Measurements from ENCODE around the gene UBE2E2. TPM values are rescaled to one million over a fixed set of nuclear protein-coding genes. Genes with fewer than 3 reads are reported as not detected.

The UBE2E2 gene
- total RNA-seq, 2 experiments from 2014 or later, result 0.55 to 1.3 TPM

GRCh38 chr3:23389686-23390085 lies 186.6 kb downstream of the UBE2E2 start:
- H3K4me3 Mint-ChIP-seq, result no peak overlapping the region
- CTCF ChIA-PET, result interaction anchor here (0.6 kb wide), 1 partner anchor 112 kb away, joined by 3 read pairs; no protein-coding TSS in a partner anchor
- H3K36me3 Mint-ChIP-seq (ENCODE audit: low read depth), result no peaks in the 10 kb centered on the region
- H3K9me3 Mint-ChIP-seq, result no peaks in the 10 kb centered on the region
- no peak overlapping the region for H3K27ac Mint-ChIP-seq
- POLR2A ChIA-PET, result no interaction called here
- no peak for DNase-seq
- no peaks in the 10 kb centered on the region for H3K4me1 Mint-ChIP-seq
- H3K27me3 Mint-ChIP-seq, result no peaks in the 10 kb centered on the region

GRCh38 chr3:23390446-23390845 lies 187.3 kb downstream of the UBE2E2 start:
- ChIA-PET CTCF (interaction anchor here (0.6 kb wide), 1 partner anchor 113 kb away, joined by 3 read pairs; no protein-coding TSS in a partner anchor), POLR2A (no interaction called here)
- H3K4me1 Mint-ChIP-seq, result no peaks in the 10 kb centered on the region

GRCh38 chr3:23390989-23391553 lies 187.9 kb downstream of the UBE2E2 start:
- Mint-ChIP-seq H3K36me3 (ENCODE audit: low read depth) (no peaks in the 10 kb centered on the region), H3K27me3 (no peaks in the 10 kb centered on the region), H3K27ac (no peak overlapping the region), H3K4me3 (no peak overlapping the region), H3K4me1 (no peaks in the 10 kb centered on the region), H3K9me3 (no peaks in the 10 kb centered on the region)
- POLR2A ChIA-PET, result no interaction called here
- DNase-seq, result no peak
- CTCF ChIA-PET, result no interaction called here

More at GRCh38 chr3:23390446-23390845, 187.3 kb downstream of the UBE2E2 start:
- DNase-seq, result no peak
- H3K27me3 Mint-ChIP-seq, result no peaks in the 10 kb centered on the region
- no peak overlapping the region for H3K27ac Mint-ChIP-seq
- H3K4me3 Mint-ChIP-seq, result no peak overlapping the region
- H3K36me3 Mint-ChIP-seq (ENCODE audit: low read depth), result no peaks in the 10 kb centered on the region
- H3K9me3 Mint-ChIP-seq, result no peaks in the 10 kb centered on the region

- no peaks in the 10 kb centered on the region for H3K9me3 Mint-ChIP-seq
- CTCF ChIA-PET, result no interaction called here
Observed at GRCh38 chr3:23395115-23395514, 192.0 kb downstream of the UBE2E2 start.

GRCh38 chr3:23396746-23397145 lies 193.6 kb downstream of the UBE2E2 start:
- Mint-ChIP-seq H3K4me1 (no peaks in the 10 kb centered on the region), H3K36me3 (ENCODE audit: low read depth) (no peaks in the 10 kb centered on the region), H3K27me3 (no peaks in the 10 kb centered on the region), H3K4me3 (no peak overlapping the region), H3K9me3 (no peaks in the 10 kb centered on the region), H3K27ac (no peak overlapping the region)
- CTCF ChIA-PET, result no interaction called here
- POLR2A ChIA-PET, result no interaction called here
- DNase-seq, result no peak

More at GRCh38 chr3:23395115-23395514, 192.0 kb downstream of the UBE2E2 start:
- Mint-ChIP-seq H3K27me3 (no peaks in the 10 kb centered on the region), H3K4me1 (no peaks in the 10 kb centered on the region), H3K4me3 (no peak overlapping the region), H3K27ac (no peak overlapping the region), H3K36me3 (ENCODE audit: low read depth) (no peaks in the 10 kb centered on the region)
- no peak for DNase-seq
- POLR2A ChIA-PET, result no interaction called here

GRCh38 chr3:23399221-23399620 lies 196.1 kb downstream of the UBE2E2 start:
- Mint-ChIP-seq H3K27me3 (peaks cover 2% of the 10 kb centered on the region), H3K36me3 (ENCODE audit: low read depth) (no peaks in the 10 kb centered on the region), H3K4me1 (no peaks in the 10 kb centered on the region), H3K27ac (no peak overlapping the region), H3K4me3 (no peak overlapping the region), H3K9me3 (no peaks in the 10 kb centered on the region)
- DNase-seq, result no peak
- ChIA-PET POLR2A (no interaction called here), CTCF (no interaction called here)

- H3K36me3 Mint-ChIP-seq (ENCODE audit: low read depth), result no peaks in the 10 kb centered on the region
- ChIA-PET POLR2A (no interaction called here), CTCF (no interaction called here)
- no peak overlapping the region for H3K4me3 Mint-ChIP-seq
- no peak for DNase-seq
- peaks cover 2% of the 10 kb centered on the region for H3K27me3 Mint-ChIP-seq
- no peaks in the 10 kb centered on the region for H3K9me3 Mint-ChIP-seq
- no peaks in the 10 kb centered on the region for H3K4me1 Mint-ChIP-seq
- no peak overlapping the region for H3K27ac Mint-ChIP-seq
Observed at GRCh38 chr3:23402728-23403492, 199.8 kb downstream of the UBE2E2 start.

GRCh38 chr3:23404246-23404645 lies 201.1 kb downstream of the UBE2E2 start:
- Mint-ChIP-seq H3K36me3 (ENCODE audit: low read depth) (no peaks in the 10 kb centered on the region), H3K4me1 (no peaks in the 10 kb centered on the region), H3K4me3 (no peak overlapping the region), H3K27me3 (peaks cover 2% of the 10 kb centered on the region), H3K9me3 (no peaks in the 10 kb centered on the region), H3K27ac (no peak overlapping the region)
- ChIA-PET CTCF (no interaction called here), POLR2A (no interaction called here)
- DNase-seq, result no peak

- POLR2A ChIA-PET, result no interaction called here
Observed at GRCh38 chr3:23405081-23405480, 202.0 kb downstream of the UBE2E2 start.

GRCh38 chr3:23406601-23407000 lies 203.5 kb downstream of the UBE2E2 start:
- Mint-ChIP-seq H3K9me3 (no peaks in the 10 kb centered on the region), H3K27ac (no peak overlapping the region), H3K36me3 (ENCODE audit: low read depth) (no peaks in the 10 kb centered on the region), H3K27me3 (peaks cover 2% of the 10 kb centered on the region), H3K4me1 (no peaks in the 10 kb centered on the region), H3K4me3 (no peak overlapping the region)
- POLR2A ChIA-PET, result no interaction called here
- CTCF ChIA-PET, result no interaction called here
- no peak for DNase-seq

More at GRCh38 chr3:23405081-23405480, 202.0 kb downstream of the UBE2E2 start:
- CTCF ChIA-PET, result interaction anchor here (0.5 kb wide), 1 partner anchor 185 kb away, joined by 4 read pairs; no protein-coding TSS in a partner anchor
- H3K27ac Mint-ChIP-seq, result no peak overlapping the region
- no peaks in the 10 kb centered on the region for H3K9me3 Mint-ChIP-seq
- no peak overlapping the region for H3K4me3 Mint-ChIP-seq
- H3K36me3 Mint-ChIP-seq (ENCODE audit: low read depth), result no peaks in the 10 kb centered on the region
- DNase-seq, result no peak
- H3K27me3 Mint-ChIP-seq, result peaks cover 2% of the 10 kb centered on the region
- no peaks in the 10 kb centered on the region for H3K4me1 Mint-ChIP-seq

- Mint-ChIP-seq H3K27ac (no peak overlapping the region), H3K9me3 (no peaks in the 10 kb centered on the region), H3K4me1 (no peaks in the 10 kb centered on the region), H3K4me3 (no peak overlapping the region), H3K36me3 (ENCODE audit: low read depth) (no peaks in the 10 kb centered on the region), H3K27me3 (no peaks in the 10 kb centered on the region)
- POLR2A ChIA-PET, result no interaction called here
- no peak for DNase-seq
- CTCF ChIA-PET, result no interaction called here
Observed at GRCh38 chr3:23418026-23418425, 214.9 kb downstream of the UBE2E2 start.

- H3K27me3 Mint-ChIP-seq, result no peaks in the 10 kb centered on the region
- ChIA-PET CTCF (no interaction called here), POLR2A (no interaction called here)
- H3K4me3 Mint-ChIP-seq, result no peak overlapping the region
- H3K27ac Mint-ChIP-seq, result no peak overlapping the region
- no peaks in the 10 kb centered on the region for H3K9me3 Mint-ChIP-seq
- H3K36me3 Mint-ChIP-seq (ENCODE audit: low read depth), result no peaks in the 10 kb centered on the region
- no peak for DNase-seq
- no peaks in the 10 kb centered on the region for H3K4me1 Mint-ChIP-seq
Observed at GRCh38 chr3:23421811-23422516, 218.8 kb downstream of the UBE2E2 start.

- H3K36me3 Mint-ChIP-seq (ENCODE audit: low read depth), result no peaks in the 10 kb centered on the region
- no peaks in the 10 kb centered on the region for H3K9me3 Mint-ChIP-seq
- H3K27me3 Mint-ChIP-seq, result no peaks in the 10 kb centered on the region
- no peak overlapping the region for H3K27ac Mint-ChIP-seq
- H3K4me1 Mint-ChIP-seq, result no peaks in the 10 kb centered on the region
- ChIA-PET CTCF (no interaction called here), POLR2A (no interaction called here)
- no peak for DNase-seq
- no peak overlapping the region for H3K4me3 Mint-ChIP-seq
Observed at GRCh38 chr3:23422517-23422851, 219.4 kb downstream of the UBE2E2 start.

- CTCF ChIA-PET, result no interaction called here
- no peak overlapping the region for H3K4me3 Mint-ChIP-seq
Observed at GRCh38 chr3:23425410-23425809, 222.3 kb downstream of the UBE2E2 start.

More at GRCh38 chr3:23425410-23425809, 222.3 kb downstream of the UBE2E2 start:
- Mint-ChIP-seq H3K27me3 (no peaks in the 10 kb centered on the region), H3K4me1 (no peaks in the 10 kb centered on the region), H3K27ac (no peak overlapping the region), H3K36me3 (ENCODE audit: low read depth) (no peaks in the 10 kb centered on the region), H3K9me3 (no peaks in the 10 kb centered on the region)
- POLR2A ChIA-PET, result no interaction called here
- no peak for DNase-seq
